NB4 (cell line): ENCODE measurements around the gene RPL13.

Experiments used
- CTCF ChIP-seq: IDR thresholded peaks from one replicate; pipeline ENCODE4 v1.5.1; 2012; ENCODE audit warnings: low read depth, low read length
- MAX ChIP-seq: IDR thresholded peaks from 2 replicates; pipeline ENCODE4 v1.6.1; 2011; ENCODE audit warnings: low read depth, low read length
- MYC ChIP-seq: IDR thresholded peaks from 2 replicates; pipeline ENCODE4 v1.6.1; 2011; ENCODE audit warnings: low read depth, low read length
- POLR2A ChIP-seq: IDR thresholded peaks from 2 replicates; pipeline ENCODE4 v1.6.1; 2011; ENCODE audit warnings: mild to moderate bottlenecking; ENCODE audit not compliant: insufficient read length; ENCODE audit errors: extremely low read depth

- TF ChIP-seq CTCF (no peak), POLR2A (no peak), MAX (no peak), MYC (no peak)
Measured at GRCh38 chr16:89555780-89556179, 4.7 kb upstream of the RPL13 start.
